ENCODE results near the gene OR4K1.

DNA sequence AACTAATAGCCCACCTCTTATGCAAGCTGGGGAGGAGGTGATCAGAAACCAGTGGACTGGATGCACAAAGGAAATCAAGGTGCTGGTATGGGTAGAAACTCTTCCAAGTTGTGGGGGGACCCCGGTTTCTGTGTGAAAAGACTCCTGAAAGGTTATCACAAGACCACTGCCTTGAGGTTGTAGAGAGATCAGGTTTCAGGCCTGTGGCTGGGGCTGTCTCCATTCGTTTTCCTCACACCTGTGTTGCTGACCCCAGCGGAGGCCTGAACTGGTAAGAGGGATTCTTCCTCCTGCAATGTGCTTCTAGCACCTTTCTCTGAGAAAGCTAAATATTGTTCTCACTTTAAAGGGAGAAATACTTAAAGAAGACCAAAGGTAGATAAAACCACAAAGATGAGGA is 19.6 kb upstream of the OR4K1 start:
- TF ChIP-seq CTCF (conservative IDR thresholded peaks at IDR 0.05; ENCODE audit: low read length) (no peak), EZH2phosphoT487 (IDR thresholded peaks at IDR 0.05; ENCODE audit: borderline replicate concordance, low read depth, low read length) (no peak)
